ENCODE results near the gene EIF2A.

DNA sequence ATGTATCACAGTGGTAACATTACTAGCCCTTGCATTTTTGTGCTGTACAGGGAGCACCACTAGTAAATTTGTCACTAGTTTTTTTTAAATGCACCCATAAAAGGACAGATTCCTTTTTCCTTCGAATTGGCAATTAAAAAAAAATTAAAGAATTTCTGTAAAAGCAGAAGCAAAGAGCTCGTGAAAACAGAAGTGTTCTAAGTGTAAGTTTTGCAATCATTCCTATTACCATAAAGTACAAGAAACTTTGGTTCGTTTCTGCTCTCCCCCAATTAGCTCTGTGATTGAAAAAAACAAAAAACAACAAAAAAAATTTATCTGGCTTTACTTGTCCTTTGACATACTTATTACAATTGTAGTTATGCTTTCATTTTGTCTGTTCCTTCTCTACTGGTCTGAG lies 5.6 kb upstream of the EIF2A start:
- TF ChIP-seq, protein P1, sequence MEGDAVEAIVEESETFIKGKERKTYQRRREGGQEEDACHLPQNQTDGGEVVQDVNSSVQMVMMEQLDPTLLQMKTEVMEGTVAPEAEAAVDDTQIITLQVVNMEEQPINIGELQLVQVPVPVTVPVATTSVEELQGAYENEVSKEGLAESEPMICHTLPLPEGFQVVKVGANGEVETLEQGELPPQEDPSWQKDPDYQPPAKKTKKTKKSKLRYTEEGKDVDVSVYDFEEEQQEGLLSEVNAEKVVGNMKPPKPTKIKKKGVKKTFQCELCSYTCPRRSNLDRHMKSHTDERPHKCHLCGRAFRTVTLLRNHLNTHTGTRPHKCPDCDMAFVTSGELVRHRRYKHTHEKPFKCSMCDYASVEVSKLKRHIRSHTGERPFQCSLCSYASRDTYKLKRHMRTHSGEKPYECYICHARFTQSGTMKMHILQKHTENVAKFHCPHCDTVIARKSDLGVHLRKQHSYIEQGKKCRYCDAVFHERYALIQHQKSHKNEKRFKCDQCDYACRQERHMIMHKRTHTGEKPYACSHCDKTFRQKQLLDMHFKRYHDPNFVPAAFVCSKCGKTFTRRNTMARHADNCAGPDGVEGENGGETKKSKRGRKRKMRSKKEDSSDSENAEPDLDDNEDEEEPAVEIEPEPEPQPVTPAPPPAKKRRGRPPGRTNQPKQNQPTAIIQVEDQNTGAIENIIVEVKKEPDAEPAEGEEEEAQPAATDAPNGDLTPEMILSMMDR (IDR thresholded peaks at IDR 0.05): no peak
- no peak for TF ChIP-seq SMC3 (IDR thresholded peaks at IDR 0.05)
- no peak for TF ChIP-seq EP300 (IDR thresholded peaks at IDR 0.05)
